Measurements from ENCODE around the gene RASGRP4. TPM values are rescaled to one million over a fixed set of nuclear protein-coding genes. Genes with fewer than 3 reads are reported as not detected.

The RASGRP4 gene
- total and polyA plus RNA-seq, 10 donors: 1.7 to 59.9 (median 19.5) TPM

- Histone ChIP-seq H3K4me1 (peaks cover 7 to 54% (median 18%) of the 10 kb centered on the region in 6 donors), H3K4me3 (peak overlapping the region in 7 of 8 donors; percentile 23 to 66 (median 42)), H3K9me3 (no peaks in the 10 kb centered on the region), H3K27me3 (replicated peaks in 1 of 7) (no peaks in the 10 kb centered on the region), H3K36me3 (peaks cover 0 to 79% (median 2%) of the 10 kb centered on the region in 6 donors), H3K27ac (peak overlapping the region; percentile 48 to 90 (median 78))
- peak; percentile 95 for DNase-seq
- intact Hi-C loops (cut with DNase I; ENCODE audit: low total_unique reads): no loop called here
- TF ChIP-seq, protein P1, sequence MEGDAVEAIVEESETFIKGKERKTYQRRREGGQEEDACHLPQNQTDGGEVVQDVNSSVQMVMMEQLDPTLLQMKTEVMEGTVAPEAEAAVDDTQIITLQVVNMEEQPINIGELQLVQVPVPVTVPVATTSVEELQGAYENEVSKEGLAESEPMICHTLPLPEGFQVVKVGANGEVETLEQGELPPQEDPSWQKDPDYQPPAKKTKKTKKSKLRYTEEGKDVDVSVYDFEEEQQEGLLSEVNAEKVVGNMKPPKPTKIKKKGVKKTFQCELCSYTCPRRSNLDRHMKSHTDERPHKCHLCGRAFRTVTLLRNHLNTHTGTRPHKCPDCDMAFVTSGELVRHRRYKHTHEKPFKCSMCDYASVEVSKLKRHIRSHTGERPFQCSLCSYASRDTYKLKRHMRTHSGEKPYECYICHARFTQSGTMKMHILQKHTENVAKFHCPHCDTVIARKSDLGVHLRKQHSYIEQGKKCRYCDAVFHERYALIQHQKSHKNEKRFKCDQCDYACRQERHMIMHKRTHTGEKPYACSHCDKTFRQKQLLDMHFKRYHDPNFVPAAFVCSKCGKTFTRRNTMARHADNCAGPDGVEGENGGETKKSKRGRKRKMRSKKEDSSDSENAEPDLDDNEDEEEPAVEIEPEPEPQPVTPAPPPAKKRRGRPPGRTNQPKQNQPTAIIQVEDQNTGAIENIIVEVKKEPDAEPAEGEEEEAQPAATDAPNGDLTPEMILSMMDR (IDR thresholded peaks at IDR 0.05 in 8 of 11, conservative IDR thresholded peaks at IDR 0.05 in 3 of 11): peak in 4 of 11 experiments; percentile 35 to 47 (median 40)
- TF ChIP-seq POLR2AphosphoS5 (IDR thresholded peaks at IDR 0.05) (peak; percentile 76 to 78 (median 78)), POLR2A (IDR thresholded peaks at IDR 0.05) (no peak)
- 7 to 16% (median 14%) methylated on average over 39 to 49 of the region's 49 CpGs for WGBS, 5 donors
Measured at GRCh38 chr19:38417544-38418506, 8.2 kb downstream of the RASGRP4 start.

DNA sequence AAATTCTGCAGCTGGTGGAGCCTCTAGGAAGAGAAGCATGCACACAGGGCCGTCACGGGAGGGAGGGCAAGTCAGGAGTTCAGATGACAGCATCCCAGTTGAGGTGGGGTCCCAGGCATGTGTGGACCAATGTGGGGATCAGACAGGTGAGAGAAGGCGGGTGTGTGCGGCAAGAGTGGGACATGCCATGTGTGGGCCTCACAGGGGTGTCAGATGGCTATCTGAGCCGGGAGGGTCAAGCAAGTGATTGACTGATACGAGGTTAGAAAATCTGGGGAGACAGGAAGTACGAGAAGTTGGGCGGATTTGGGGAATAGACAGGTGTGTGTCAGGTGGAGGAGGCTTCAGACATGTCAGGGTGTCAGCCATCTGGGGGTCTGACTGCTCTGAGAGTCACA, 8.9 kb downstream of the RASGRP4 start:
- H3K36me3 ChIP-seq: peaks cover 0 to 82% (median 7%) of the 10 kb centered on the region in 6 donors
- peaks cover 7 to 47% (median 18%) of the 10 kb centered on the region in 6 donors for H3K4me1 ChIP-seq
- H3K27ac ChIP-seq: peak overlapping the region; percentile 15 to 90 (median 78)
- intact Hi-C loops (cut with DNase I; ENCODE audit: low total_unique reads): no loop called here
- H3K9me3 ChIP-seq: no peaks in the 10 kb centered on the region
- H3K4me3 ChIP-seq: peak overlapping the region in 2 of 8 donors; percentile 42 to 66
- WGBS, 5 donors: 79 to 83% (median 81%) methylated on average over 8 of the region's 8 CpGs
- no peak for DNase-seq
- TF ChIP-seq POLR2AphosphoS5 (IDR thresholded peaks at IDR 0.05): no peak
- TF ChIP-seq, protein P1 (IDR thresholded peaks at IDR 0.05 in 8 of 11, conservative IDR thresholded peaks at IDR 0.05 in 3 of 11): no peak
- TF ChIP-seq POLR2A (IDR thresholded peaks at IDR 0.05): no peak
- no peaks in the 10 kb centered on the region for H3K27me3 ChIP-seq (replicated peaks in 1 of 7)

GRCh38 chr19:38413416-38413815, 12.6 kb downstream of the RASGRP4 start:
- DNase-seq: no peak
- Histone ChIP-seq H3K9me3 (no peaks in the 10 kb centered on the region), H3K4me1 (peaks cover 6 to 26% (median 14%) of the 10 kb centered on the region in 6 donors), H3K27me3 (replicated peaks in 1 of 7) (no peaks in the 10 kb centered on the region), H3K4me3 (no peak overlapping the region), H3K36me3 (peaks cover 0 to 87% (median 13%) of the 10 kb centered on the region in 6 donors), H3K27ac (no peak overlapping the region)
- WGBS, 5 donors: 89 to 97% (median 89%) methylated on average over 5 to 6 of the region's 6 CpGs
- intact Hi-C loops (cut with DNase I; ENCODE audit: low total_unique reads): no loop called here
- TF ChIP-seq POLR2A (IDR thresholded peaks at IDR 0.05) (no peak), POLR2AphosphoS5 (IDR thresholded peaks at IDR 0.05) (no peak)
- TF ChIP-seq, protein P1 (IDR thresholded peaks at IDR 0.05 in 8 of 11, conservative IDR thresholded peaks at IDR 0.05 in 3 of 11): no peak

- Histone ChIP-seq H3K4me3 (no peak overlapping the region), H3K36me3 (peaks cover 0 to 92% (median 16%) of the 10 kb centered on the region in 6 donors), H3K27me3 (replicated peaks in 1 of 7) (no peaks in the 10 kb centered on the region), H3K27ac (no peak overlapping the region), H3K9me3 (no peaks in the 10 kb centered on the region), H3K4me1 (peaks cover 1 to 21% (median 9%) of the 10 kb centered on the region in 6 donors)
- TF ChIP-seq POLR2AphosphoS5 (IDR thresholded peaks at IDR 0.05) (no peak), POLR2A (IDR thresholded peaks at IDR 0.05) (no peak)
- TF ChIP-seq, protein P1 (IDR thresholded peaks at IDR 0.05 in 8 of 11, conservative IDR thresholded peaks at IDR 0.05 in 3 of 11): no peak
- intact Hi-C loops (cut with DNase I; ENCODE audit: low total_unique reads): no loop called here
- no peak for DNase-seq
- WGBS, 5 donors: 71 to 90% (median 81%) methylated on average over 9 to 11 of the region's 11 CpGs
Measured at GRCh38 chr19:38412961-38413360, 13.1 kb downstream of the RASGRP4 start.
